ENCODE results near the gene SECTM1. TPM values are rescaled to one million over a fixed set of nuclear protein-coding genes. Genes with fewer than 3 reads are reported as not detected.

SECTM1 gene
- total RNA-seq, 1 donor from 2014 or later: 3.0 TPM

GRCh38 chr17:82301916-82302567, 31.5 kb downstream of the SECTM1 start:
- no peak for ATAC-seq
- no peak for DNase-seq (ENCODE audit: low spot score)

DNA sequence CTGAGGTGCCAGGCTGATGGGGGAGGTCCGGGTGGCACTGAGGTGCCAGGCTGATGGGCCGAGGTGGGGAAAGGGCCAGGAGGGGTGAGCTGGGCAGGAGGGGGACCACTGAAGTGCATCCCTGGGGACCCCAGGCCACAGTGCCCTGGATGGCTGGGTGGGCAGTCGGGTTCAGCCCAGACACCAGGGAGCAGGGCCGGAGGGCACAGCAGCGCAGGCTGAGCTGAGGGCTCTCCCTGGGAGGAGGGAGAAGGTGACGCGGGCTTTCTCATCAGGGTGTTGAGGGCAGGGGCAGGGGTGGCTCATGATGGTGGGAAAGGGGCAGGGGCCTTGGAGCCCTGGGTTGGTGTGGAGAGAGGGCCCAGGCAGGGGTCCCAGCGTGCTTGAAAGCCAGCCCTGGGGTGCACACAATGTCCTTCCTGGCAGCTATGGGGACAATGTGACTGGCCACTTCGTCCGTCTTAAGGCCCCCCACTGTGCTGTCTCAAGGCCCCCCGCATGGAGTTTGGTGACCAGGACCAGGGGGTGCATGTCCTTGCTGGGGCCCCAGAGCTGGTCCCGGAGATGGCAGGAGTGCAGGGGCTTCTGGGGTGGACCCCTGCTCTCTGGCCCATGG, 32.2 kb downstream of the SECTM1 start:
- ATAC-seq (no peak), DNase-seq (ENCODE audit: low spot score) (no peak)

DNA sequence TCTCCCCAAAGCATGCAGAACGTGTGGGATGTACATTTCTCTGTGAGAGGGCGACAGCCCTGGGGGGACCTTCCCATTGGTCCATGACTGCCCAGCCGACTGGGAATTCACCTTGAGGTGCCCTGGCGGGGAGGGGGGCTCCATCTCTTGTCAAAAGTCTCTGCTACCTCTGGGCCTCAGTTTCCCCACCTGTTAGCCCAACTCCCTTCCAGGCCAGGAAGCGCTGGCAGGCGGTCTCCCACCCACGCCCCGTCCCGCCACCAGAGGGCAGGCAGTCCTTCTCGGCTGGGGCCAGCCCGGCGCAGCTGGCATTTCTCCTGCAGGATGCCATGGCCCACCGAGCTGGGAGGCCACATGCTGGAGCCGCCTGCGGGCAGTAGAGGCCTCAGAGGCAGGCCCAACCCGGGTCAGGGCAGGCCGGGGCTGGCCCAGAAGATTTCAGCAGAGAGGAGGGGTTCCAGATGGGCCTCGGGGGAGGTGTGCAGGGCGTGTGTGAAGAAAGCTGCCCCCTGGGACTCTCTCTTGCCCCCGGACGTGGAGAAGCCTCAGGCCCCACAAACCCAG, 32.8 kb downstream of the SECTM1 start:
- ATAC-seq: peak; percentile 44
- DNase-seq (ENCODE audit: low spot score): no peak

GRCh38 chr17:82300228-82300627, 33.3 kb downstream of the SECTM1 start:
- DNase-seq (ENCODE audit: low spot score) (no peak), ATAC-seq (no peak)

GRCh38 chr17:82299452-82299851, 34.1 kb downstream of the SECTM1 start:
- no peak for ATAC-seq
- no peak for DNase-seq (ENCODE audit: low spot score)

DNA sequence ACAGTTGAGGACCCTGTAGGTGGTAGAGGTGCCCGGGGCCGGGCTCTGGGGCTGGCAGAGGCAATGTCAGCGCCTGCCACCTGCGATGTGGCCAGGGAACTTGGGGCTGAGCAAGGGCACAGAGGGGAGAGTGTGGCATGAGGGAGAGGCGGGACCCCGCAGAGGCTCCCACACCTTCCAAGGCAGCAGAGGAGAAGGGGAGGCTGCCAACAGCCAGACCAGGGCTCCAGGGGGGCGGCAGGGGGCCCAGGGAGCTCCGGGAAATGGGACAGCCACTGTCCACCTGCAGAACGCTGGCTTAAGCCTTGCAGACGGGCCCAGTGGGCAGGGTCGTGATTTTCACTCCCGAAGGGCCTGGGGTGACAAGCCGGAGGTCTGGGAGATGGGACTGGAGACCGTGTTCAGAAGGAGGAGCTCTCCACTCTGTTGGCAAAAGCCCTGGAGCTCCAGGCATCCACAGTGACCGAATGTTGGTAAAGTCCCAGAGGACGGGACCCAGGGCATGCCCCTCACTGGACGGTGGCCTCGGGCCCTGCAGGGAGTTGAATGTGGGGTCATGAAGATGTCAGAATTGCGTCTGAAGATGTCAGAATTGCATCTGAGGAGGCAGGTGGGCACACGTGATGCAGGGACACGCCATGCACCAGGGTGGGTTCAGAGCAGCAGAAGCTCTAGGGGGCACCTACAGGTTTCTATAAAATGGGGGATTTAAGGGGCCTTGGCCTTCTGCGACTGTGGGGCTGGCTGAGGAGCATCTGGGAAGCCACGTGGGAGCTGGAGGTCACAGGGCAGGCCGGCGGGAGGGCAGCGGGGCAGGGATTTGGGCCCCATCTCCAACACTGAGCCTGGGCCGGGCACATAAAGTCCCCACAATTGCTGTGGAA, 34.8 kb downstream of the SECTM1 start:
- no peak for DNase-seq (ENCODE audit: low spot score)
- ATAC-seq: no peak

DNA sequence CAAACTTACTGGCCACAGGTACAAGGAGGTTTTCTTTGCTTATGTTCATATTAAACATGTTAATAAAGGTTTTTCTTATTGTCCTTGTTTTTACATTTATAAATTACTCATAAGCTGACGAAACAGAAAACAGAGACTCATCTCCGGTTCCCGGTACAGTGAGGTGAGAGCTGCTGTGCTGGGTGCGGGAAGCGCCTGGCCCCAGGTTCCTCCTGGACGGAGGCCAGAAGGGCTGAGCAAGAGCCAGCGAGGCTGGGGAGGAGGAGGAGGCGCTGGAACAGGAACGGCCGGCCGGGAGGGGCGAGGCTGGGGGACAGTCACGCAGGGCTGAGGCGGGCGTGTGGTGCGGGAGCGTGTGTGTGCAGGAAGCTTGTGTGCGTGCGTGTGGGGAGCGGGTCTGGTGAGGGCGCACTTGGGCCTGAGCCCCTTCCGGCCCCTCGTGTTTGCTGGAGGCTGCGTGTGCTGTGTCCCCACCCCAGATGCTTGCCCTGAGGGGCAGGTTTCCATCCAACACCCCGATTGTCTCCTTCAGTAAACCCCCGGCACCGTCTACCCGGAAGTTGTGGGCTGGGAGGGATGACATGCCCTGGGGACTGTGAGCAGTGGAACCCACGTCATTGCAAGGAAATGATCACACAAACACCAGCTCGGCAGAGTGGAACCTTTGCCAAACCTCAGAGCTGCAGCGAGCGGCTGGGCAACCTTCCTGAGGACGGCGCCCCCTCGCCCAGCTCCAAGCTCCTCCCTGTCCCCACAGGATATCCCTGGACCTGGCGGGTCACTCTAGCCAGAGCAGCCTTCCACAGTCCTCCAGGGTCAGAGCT, 35.6 kb downstream of the SECTM1 start:
- peak; percentile 72 for ATAC-seq
- DNase-seq (ENCODE audit: low spot score): peak; percentile 85

GRCh38 chr17:82297280-82297713, 36.3 kb downstream of the SECTM1 start:
- DNase-seq (ENCODE audit: low spot score) (peak; percentile 69), ATAC-seq (no peak)

GRCh38 chr17:82296511-82297279, 36.9 kb downstream of the SECTM1 start:
- DNase-seq (ENCODE audit: low spot score): no peak
- ATAC-seq: no peak

DNA sequence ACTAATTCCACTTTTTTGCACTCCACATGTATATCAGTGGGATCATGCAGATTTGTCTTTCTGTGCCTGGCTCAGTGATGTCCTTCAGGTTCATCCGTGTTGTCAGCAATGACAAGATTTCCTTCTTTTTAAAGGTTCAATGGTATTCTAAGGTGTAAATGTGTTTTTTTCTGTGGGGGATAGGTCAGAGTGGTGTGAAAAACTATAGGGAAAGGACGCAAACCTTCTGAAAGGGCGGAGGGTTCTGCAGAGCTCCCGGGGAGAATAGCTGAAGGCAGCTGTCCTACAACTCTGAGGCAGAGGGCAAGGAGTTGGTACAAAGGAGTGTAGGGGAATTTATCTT, 38.1 kb downstream of the SECTM1 start:
- ATAC-seq (no peak), DNase-seq (ENCODE audit: low spot score) (no peak)

DNA sequence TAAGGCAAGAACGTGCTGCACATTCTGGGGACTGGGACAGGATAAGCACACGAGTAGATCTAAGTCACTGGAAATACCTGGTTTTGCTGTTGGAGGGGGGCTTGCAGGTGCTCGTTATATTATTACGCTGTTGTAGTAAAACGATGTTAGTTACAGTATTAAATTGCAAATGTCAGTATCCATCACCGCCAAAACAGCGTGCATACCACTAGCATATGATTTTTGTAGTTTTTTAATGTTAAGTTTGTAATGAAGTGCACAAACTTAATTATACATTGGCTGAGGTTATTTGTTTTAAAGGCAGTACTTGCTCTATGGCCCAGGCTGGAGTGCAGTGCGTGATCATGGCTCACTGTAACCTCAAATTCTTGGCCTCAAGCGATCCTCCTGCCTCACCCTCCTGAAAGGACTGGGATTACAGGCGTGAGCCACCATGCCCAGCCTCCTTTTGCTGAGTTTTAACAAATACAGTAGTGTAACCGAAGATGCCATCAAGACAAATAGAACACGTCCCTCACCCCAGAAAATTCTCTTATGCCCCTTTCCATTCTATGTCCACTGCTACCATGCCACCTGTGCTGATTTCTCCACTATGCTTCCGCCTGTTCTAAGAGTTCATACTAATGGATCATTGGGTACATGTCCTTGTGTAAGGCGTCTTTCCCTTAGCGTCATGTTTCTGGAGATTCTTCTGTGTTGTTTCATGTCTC, 39.3 kb downstream of the SECTM1 start:
- DNase-seq (ENCODE audit: low spot score): no peak
- no peak for ATAC-seq

DNA sequence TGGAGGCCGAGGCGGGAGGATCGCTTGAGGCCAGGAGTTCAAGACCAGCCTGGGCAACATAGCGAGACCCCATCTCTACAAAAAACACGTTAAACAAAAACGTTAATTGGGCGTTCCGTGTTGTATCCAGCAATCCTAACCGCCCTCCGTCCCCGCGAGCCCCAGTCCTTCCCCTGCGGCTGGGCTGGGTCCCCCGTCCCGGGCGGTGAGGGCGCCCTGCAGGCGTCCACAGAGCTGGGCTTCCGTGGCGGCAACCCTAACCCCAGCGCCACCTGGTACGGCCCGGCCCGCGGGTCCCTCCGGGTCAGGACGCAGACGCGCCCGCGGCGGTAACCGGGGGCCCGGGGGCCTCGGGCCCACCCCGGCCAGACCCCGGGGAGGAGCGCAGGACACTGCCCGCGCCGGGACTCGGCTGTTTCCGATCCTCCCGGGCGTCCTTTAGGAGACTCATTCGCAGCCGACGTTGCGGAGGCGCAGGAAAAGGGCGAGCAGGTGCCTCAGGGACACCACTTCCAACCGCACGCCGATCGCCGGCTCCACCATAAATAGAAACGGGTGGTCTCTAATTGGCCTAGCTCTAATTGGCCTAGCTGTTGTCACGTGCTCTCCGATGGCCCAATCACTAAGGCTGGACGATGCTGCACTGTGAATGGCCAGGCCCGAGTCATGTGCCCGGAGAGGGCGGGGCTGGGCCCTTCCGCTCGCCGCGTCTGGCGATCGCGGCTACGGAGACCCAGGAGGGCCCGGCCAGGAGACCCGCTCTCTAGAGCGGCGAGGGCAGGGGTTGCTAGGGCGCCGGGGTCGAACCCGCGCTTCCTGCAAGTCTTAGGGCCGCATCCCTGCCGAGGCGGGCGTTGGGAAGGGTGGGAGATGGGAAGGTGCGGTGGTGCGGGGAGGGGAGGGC, 41.1 kb downstream of the SECTM1 start:
- DNase-seq (ENCODE audit: low spot score) (peak; percentile 96), ATAC-seq (peak; percentile 90)

GRCh38 chr17:82291582-82292250, 41.9 kb downstream of the SECTM1 start:
- no peak for DNase-seq (ENCODE audit: low spot score)

DNA sequence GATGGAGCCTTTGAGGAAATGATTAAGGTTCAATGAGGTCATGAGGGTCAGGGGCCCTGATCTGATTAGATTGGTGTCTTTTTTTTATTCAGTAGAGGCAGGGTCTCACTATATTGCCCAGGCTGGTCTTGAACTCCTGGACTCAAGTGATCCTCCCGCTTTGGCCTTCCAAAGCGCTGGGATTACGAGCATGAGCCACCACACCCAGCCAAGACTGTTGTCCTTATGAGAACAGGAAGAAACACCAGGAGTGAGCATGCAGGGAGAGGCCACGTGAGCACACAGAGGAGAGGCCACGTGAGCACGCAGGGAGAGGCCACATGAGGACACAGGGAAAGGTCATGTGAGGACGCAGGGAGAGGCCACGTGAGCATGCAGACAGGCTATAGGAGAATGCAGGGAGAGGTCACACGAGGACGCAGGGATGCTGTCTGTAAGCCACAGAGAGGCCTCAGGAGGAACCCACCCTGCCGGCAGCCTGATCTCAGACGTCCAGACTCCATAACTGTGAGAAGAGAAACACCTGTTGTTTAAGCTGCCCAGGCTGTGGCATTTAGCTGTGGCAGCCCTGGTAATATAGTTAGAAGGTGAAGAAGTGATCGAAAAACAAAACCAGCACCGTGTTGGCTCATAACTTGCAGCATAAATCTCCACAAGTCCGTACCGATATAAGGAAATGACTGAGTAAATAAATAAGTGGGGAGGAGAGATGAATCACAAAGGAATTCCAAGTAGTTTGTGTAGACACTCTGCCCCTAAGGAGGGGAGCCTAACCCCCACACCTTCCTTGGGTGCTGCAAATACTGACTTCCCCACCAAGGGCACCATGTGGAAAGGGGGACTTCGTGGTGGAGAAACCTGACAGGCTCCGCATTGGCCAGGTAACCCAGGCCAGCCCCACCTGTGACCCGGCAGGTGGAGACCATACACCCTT, 45.4 kb downstream of the SECTM1 start:
- DNase-seq (ENCODE audit: low spot score): no peak
- ATAC-seq: peak; percentile 20

More at GRCh38 chr17:82291582-82292250, 41.9 kb downstream of the SECTM1 start:
- no peak for ATAC-seq

- ATAC-seq: no peak
- no peak for DNase-seq (ENCODE audit: low spot score)
These were observed 46.3 kb downstream of the SECTM1 start for GRCh38 chr17:82287013-82287867.

DNA sequence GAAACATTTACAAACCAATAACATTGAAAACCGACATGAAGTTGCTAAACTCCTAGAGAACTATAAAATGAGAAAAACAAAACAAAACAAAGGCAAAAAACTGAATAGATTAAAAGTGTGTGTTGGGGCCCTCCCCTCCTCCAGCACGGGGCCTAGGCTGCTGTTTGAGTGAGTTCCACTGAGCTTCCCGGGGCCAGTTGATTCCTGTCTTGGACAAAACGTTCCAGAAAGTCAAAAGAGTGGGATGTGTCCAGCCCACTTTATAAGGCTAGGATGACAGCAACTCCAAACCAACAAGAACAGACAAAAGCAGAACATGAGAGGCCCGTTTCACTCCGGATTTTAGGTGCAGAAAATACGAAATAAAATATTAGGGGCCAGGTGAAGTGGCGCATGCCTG, 48.4 kb downstream of the SECTM1 start:
- ATAC-seq: no peak
- DNase-seq (ENCODE audit: low spot score): no peak
